ENCODE data around the gene RFPL3.

The RFPL3 gene

DNA sequence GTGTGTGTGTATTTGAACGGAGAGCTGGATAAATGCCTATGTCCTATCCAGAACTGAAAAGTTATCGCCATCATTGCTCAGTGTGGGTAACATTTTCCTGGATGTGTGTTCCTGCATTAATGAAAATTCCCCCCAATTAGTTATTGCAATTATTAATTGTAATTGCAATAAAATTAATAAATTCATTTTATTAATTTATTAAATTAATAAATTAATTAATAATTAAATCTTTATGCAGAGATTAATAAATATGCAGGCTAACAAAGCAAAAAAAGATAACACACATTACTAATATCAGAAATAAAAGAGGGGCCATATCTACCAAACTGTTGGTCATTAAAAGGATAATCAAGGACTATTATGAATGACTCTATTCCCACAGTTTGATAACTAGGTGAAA is 3.6 kb downstream of the RFPL3 start:
- DNase-seq (ENCODE audit: low read depth in 1 of 2, low spot score in 1 of 2): no peak
- Histone ChIP-seq H3K27ac (replicated peaks) (no peak overlapping the region), H3K4me3 (replicated peaks; ENCODE audit: insufficient read depth, low read length) (no peak overlapping the region), H3K27me3 (ENCODE audit: insufficient read depth, poor library complexity, severe bottlenecking) (peaks cover 2% of the 10 kb centered on the region)
- no peak for TF ChIP-seq GABPA (IDR thresholded peaks at IDR 0.05; ENCODE audit: low read depth)
- no peak for TF ChIP-seq POLR2AphosphoS5 (IDR thresholded peaks at IDR 0.05; ENCODE audit: low read depth)
- no peak for TF ChIP-seq CTCF (IDR thresholded peaks at IDR 0.05; ENCODE audit: insufficient read depth, low read length)
- TF ChIP-seq SPI1 (IDR thresholded peaks at IDR 0.05; ENCODE audit: borderline replicate concordance, low read depth): no peak
- TF ChIP-seq REST (IDR thresholded peaks at IDR 0.05; ENCODE audit: insufficient replicate concordance, low read depth): no peak

DNA sequence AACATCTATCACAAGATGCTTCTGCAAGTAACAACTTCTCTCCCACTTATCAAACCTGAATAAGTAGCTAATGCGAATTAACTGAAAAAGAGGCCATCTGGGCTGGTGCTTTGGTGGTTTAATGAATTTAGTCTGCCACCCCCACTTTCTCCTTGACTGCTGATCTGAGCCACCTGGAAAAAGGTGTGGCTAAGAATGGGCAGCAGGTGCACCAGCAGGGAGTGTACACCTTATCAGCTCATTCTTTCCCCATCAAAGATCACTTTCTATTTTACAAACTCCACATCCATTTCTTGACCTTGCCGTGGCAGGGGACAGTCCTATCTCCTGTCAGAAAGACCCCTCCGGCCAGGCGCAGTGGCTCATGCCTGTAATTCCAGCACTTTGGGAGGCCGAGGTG is 6.5 kb downstream of the RFPL3 start:
- peaks cover 2% of the 10 kb centered on the region for H3K27me3 ChIP-seq (ENCODE audit: insufficient read depth, poor library complexity, severe bottlenecking)
- no peak overlapping the region for H3K4me3 ChIP-seq (replicated peaks; ENCODE audit: insufficient read depth, low read length)
- no peak overlapping the region for H3K27ac ChIP-seq (replicated peaks)
- TF ChIP-seq GABPA (IDR thresholded peaks at IDR 0.05; ENCODE audit: low read depth): no peak
- TF ChIP-seq POLR2AphosphoS5 (IDR thresholded peaks at IDR 0.05; ENCODE audit: low read depth): no peak
- no peak for TF ChIP-seq SPI1 (IDR thresholded peaks at IDR 0.05; ENCODE audit: borderline replicate concordance, low read depth)
- TF ChIP-seq REST (IDR thresholded peaks at IDR 0.05; ENCODE audit: insufficient replicate concordance, low read depth): no peak
- no peak for TF ChIP-seq CTCF (IDR thresholded peaks at IDR 0.05; ENCODE audit: insufficient read depth, low read length)
- DNase-seq (ENCODE audit: low read depth in 1 of 2, low spot score in 1 of 2): no peak

- no peak for DNase-seq (ENCODE audit: low read depth in 1 of 2, low spot score in 1 of 2)
- no peak for TF ChIP-seq REST (IDR thresholded peaks at IDR 0.05; ENCODE audit: insufficient replicate concordance, low read depth)
- TF ChIP-seq SPI1 (IDR thresholded peaks at IDR 0.05; ENCODE audit: borderline replicate concordance, low read depth): no peak
- no peak for TF ChIP-seq POLR2AphosphoS5 (IDR thresholded peaks at IDR 0.05; ENCODE audit: low read depth)
- no peak for TF ChIP-seq CTCF (IDR thresholded peaks at IDR 0.05; ENCODE audit: insufficient read depth, low read length)
- peaks cover 4% of the 10 kb centered on the region for H3K27me3 ChIP-seq (ENCODE audit: insufficient read depth, poor library complexity, severe bottlenecking)
- no peak overlapping the region for H3K27ac ChIP-seq (replicated peaks)
- H3K4me3 ChIP-seq (replicated peaks; ENCODE audit: insufficient read depth, low read length): no peak overlapping the region
Measured at GRCh38 chr22:32375678-32376450, 18.2 kb downstream of the RFPL3 start.
